Measurements from ENCODE around the gene ARID1B.
"Not testable (repeated sequence)": the region's sequence is repeated elsewhere in the genome, so short reads cannot be mapped to it uniquely, and the experiment has no call there.

Gene ARID1B

DNA sequence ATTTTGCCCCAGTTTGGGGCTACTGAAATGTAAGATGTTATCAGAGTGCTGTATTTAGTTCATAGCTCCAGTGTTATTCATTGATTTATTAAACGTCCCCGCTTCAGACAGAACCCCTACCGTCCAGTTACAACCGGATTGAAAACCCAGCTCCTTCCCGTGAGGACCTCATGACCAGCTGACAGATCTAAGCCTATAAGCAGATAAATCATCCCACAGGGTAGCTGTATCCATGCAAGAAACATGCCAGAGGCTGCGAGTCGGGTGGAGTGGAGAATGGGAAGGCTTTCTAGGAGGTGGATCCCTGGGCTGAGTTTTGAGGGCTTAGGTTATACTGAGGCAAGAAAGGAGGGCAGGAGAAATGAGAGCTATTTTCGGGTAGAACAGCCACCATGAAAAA lies 260.0 kb downstream of the ARID1B start:
- TF ChIP-seq, protein P1, sequence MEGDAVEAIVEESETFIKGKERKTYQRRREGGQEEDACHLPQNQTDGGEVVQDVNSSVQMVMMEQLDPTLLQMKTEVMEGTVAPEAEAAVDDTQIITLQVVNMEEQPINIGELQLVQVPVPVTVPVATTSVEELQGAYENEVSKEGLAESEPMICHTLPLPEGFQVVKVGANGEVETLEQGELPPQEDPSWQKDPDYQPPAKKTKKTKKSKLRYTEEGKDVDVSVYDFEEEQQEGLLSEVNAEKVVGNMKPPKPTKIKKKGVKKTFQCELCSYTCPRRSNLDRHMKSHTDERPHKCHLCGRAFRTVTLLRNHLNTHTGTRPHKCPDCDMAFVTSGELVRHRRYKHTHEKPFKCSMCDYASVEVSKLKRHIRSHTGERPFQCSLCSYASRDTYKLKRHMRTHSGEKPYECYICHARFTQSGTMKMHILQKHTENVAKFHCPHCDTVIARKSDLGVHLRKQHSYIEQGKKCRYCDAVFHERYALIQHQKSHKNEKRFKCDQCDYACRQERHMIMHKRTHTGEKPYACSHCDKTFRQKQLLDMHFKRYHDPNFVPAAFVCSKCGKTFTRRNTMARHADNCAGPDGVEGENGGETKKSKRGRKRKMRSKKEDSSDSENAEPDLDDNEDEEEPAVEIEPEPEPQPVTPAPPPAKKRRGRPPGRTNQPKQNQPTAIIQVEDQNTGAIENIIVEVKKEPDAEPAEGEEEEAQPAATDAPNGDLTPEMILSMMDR (IDR thresholded peaks at IDR 0.05; ENCODE audit: low read length): no peak
- TF ChIP-seq EZH2 (IDR thresholded peaks at IDR 0.05; ENCODE audit: borderline replicate concordance, low read length): no peak
- H3K4me3 ChIP-seq (ENCODE audit: low read depth, low read length, poor library complexity, severe bottlenecking): no peak overlapping the region
- H3K36me3 ChIP-seq (ENCODE audit: insufficient read depth, low read length): no peaks in the 10 kb centered on the region
- no peak overlapping the region for H3K27ac ChIP-seq (ENCODE audit: low read depth, low read length, poor library complexity, severe bottlenecking)
- H3K4me1 ChIP-seq (ENCODE audit: insufficient read depth, low read length, severe bottlenecking): peaks cover 33% of the 10 kb centered on the region
- no peak overlapping the region for H3K9ac ChIP-seq (ENCODE audit: low read length)
- H3K4me2 ChIP-seq (ENCODE audit: low read length): no peak overlapping the region
- H4K20me1 ChIP-seq (ENCODE audit: insufficient read depth, low read length): no peaks in the 10 kb centered on the region
- H3K27me3 ChIP-seq (ENCODE audit: insufficient read depth, low read length): no peaks in the 10 kb centered on the region
- H2AFZ ChIP-seq (ENCODE audit: low read length): no peak overlapping the region
- no peaks in the 10 kb centered on the region for H3K9me2 ChIP-seq (ENCODE audit: low read depth, low read length)
- no peaks in the 10 kb centered on the region for H3K9me3 ChIP-seq (ENCODE audit: low read length)
- H3K79me2 ChIP-seq (ENCODE audit: insufficient read depth, low read length): peaks cover 33% of the 10 kb centered on the region
- H3F3A ChIP-seq (ENCODE audit: insufficient read depth, low read length): no peaks in the 10 kb centered on the region

DNA sequence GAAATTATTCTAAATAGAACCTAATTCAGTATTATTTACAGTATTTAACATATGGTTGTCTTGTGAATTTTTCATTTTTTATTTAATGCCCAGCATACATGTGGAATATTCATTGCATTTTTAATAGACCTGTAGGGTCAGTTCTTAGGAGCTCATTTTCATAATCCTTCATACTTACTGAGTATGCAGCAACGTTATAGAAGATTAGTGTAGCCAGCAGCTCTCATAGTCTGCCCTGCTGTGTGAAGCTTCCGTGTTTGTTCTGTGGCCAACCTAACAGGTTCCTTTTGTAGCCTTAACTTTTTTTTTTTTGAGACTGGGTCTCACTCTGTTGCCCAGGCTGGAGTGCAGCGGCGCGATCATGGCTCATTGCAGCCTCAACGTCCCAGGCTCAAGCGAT lies 261.4 kb downstream of the ARID1B start:
- Histone ChIP-seq H3K9ac (ENCODE audit: low read length) (no peak overlapping the region), H3K4me1 (ENCODE audit: insufficient read depth, low read length, severe bottlenecking) (peaks cover 18% of the 10 kb centered on the region), H3K4me2 (ENCODE audit: low read length) (no peak overlapping the region), H3K27me3 (ENCODE audit: insufficient read depth, low read length) (no peaks in the 10 kb centered on the region), H3F3A (ENCODE audit: insufficient read depth, low read length) (no peaks in the 10 kb centered on the region), H3K9me3 (ENCODE audit: low read length) (no peaks in the 10 kb centered on the region), H4K20me1 (ENCODE audit: insufficient read depth, low read length) (no peaks in the 10 kb centered on the region), H3K4me3 (ENCODE audit: low read depth, low read length, poor library complexity, severe bottlenecking) (no peak overlapping the region), H3K79me2 (ENCODE audit: insufficient read depth, low read length) (peaks cover 22% of the 10 kb centered on the region), H2AFZ (ENCODE audit: low read length) (no peak overlapping the region), H3K27ac (ENCODE audit: low read depth, low read length, poor library complexity, severe bottlenecking) (no peak overlapping the region), H3K36me3 (ENCODE audit: insufficient read depth, low read length) (peaks cover 2% of the 10 kb centered on the region; the same call in 1 of the 2 replicates), H3K9me2 (ENCODE audit: low read depth, low read length) (no peaks in the 10 kb centered on the region)
- no peak for TF ChIP-seq EZH2 (IDR thresholded peaks at IDR 0.05; ENCODE audit: borderline replicate concordance, low read length)
- TF ChIP-seq, protein P1 (IDR thresholded peaks at IDR 0.05; ENCODE audit: low read length): no peak

DNA sequence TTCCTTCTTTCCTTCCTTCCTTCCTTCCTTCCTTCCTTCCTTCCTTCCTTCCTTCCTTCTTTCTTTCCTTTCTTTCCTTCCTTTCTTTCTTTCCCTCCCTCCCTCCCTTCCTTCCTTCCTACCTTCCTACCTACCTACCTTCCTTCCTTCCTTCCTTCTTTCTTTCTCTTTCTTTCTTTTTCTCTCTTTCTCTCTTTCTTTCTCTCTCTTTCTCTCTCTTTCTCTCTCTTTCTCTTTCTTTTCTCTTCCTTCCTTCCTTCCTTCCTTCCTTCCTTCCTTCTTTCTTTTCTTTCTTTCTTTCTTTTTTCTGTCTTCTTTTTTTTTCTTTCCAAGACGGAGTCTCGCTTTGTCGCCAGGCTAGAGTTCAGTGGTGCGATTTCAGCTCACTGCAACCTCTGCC lies 262.5 kb downstream of the ARID1B start:
- not testable (repeated sequence) for H3K36me3 ChIP-seq (ENCODE audit: insufficient read depth, low read length); H3K4me1 ChIP-seq (ENCODE audit: insufficient read depth, low read length, severe bottlenecking); H3K9me2 ChIP-seq (ENCODE audit: low read depth, low read length); H2AFZ ChIP-seq (ENCODE audit: low read length); H3K27ac ChIP-seq (ENCODE audit: low read depth, low read length, poor library complexity, severe bottlenecking); H3K4me3 ChIP-seq (ENCODE audit: low read depth, low read length, poor library complexity, severe bottlenecking); H4K20me1 ChIP-seq (ENCODE audit: insufficient read depth, low read length); H3K27me3 ChIP-seq (ENCODE audit: insufficient read depth, low read length); H3K9ac ChIP-seq (ENCODE audit: low read length); H3K9me3 ChIP-seq (ENCODE audit: low read length); H3F3A ChIP-seq (ENCODE audit: insufficient read depth, low read length); H3K4me2 ChIP-seq (ENCODE audit: low read length)
- H3K79me2 ChIP-seq (ENCODE audit: insufficient read depth, low read length): peaks cover 22% of the 10 kb centered on the region

DNA sequence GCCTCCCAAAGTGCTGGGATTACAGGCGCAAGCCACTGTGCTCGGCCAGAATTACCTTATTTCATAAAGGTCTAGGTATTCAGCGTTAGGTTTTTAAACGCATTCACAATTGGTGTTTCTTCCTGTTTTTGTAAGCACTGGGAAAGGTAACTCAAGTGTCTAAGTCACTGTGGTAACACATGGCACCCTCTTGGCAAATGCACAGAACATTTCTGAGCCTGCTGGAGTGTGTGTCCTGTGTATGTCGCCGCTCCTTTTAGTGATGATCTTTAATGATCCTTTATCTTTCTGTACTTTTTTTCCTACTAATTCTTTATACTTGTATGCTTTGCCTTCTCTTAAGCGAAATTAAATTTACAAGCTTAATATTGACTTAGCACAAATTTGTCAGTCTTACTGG lies 263.0 kb downstream of the ARID1B start:
- Histone ChIP-seq H4K20me1 (ENCODE audit: insufficient read depth, low read length) (no peaks in the 10 kb centered on the region), H3F3A (ENCODE audit: insufficient read depth, low read length) (no peaks in the 10 kb centered on the region), H3K4me1 (ENCODE audit: insufficient read depth, low read length, severe bottlenecking) (peaks cover 3% of the 10 kb centered on the region), H3K36me3 (ENCODE audit: insufficient read depth, low read length) (peaks cover 5% of the 10 kb centered on the region; the same call in 1 of the 2 replicates), H2AFZ (ENCODE audit: low read length) (no peak overlapping the region), H3K9ac (ENCODE audit: low read length) (no peak overlapping the region), H3K27ac (ENCODE audit: low read depth, low read length, poor library complexity, severe bottlenecking) (no peak overlapping the region), H3K79me2 (ENCODE audit: insufficient read depth, low read length) (peaks cover 16% of the 10 kb centered on the region; the same call in 1 of the 2 replicates), H3K9me3 (ENCODE audit: low read length) (no peaks in the 10 kb centered on the region), H3K4me2 (ENCODE audit: low read length) (no peak overlapping the region), H3K27me3 (ENCODE audit: insufficient read depth, low read length) (no peaks in the 10 kb centered on the region), H3K9me2 (ENCODE audit: low read depth, low read length) (no peaks in the 10 kb centered on the region), H3K4me3 (ENCODE audit: low read depth, low read length, poor library complexity, severe bottlenecking) (no peak overlapping the region)
- no peak for TF ChIP-seq EZH2 (IDR thresholded peaks at IDR 0.05; ENCODE audit: borderline replicate concordance, low read length)
- TF ChIP-seq, protein P1 (IDR thresholded peaks at IDR 0.05; ENCODE audit: low read length): no peak

All from OCI-LY1 (cell line).